ENCODE measurements around the gene CA4.

DNA sequence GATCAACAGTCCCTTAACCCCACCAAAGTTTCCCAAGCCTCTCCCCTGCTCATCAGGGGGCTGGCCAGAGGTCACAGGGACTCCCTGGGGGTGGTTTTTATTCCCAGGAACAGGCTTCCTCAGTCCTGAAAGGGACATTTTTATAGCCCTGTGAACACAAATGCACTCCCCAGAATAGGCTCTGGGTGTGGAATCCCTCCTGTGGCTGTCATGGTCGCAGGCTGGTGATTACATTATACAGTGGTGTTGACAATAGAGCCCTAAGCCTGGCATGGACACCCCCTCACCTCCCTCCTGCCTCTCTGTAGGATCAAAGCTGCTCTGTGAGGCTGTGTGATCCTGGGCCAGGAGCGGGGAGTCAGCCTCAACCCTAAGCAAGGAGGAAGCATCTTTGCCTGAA is 1.4 kb upstream of the CA4 start:
- TF ChIP-seq POLR2AphosphoS5 (IDR thresholded peaks at IDR 0.05; ENCODE audit: low read depth, low read length): no peak
- TF ChIP-seq TAF1 (IDR thresholded peaks at IDR 0.05; ENCODE audit: borderline replicate concordance, low read depth, low read length): no peak
- TF ChIP-seq POLR2A (IDR thresholded peaks at IDR 0.05; ENCODE audit: low read depth, low read length): no peak
